GM23248 (cell line): Measurements from ENCODE around the gene SCN8A. TPM values are rescaled to one million over a fixed set of nuclear protein-coding genes. Genes with fewer than 3 reads are reported as not detected.

ENCODE experiments used
- DNase-seq: peaks from one replicate; pipeline ENCODE4 v3.0.0-alpha.2; 2015
- H2AFZ ChIP-seq: fragments of 200-600 bp; sonication (generic); 2 replicates; pipeline ENCODE4 v1.6.1; 2016; ENCODE audit warnings: antibody characterized with exemption
- H3F3A ChIP-seq: fragments of 200-600 bp; sonication (generic); 2 replicates; pipeline ENCODE4 v1.6.1; 2016; ENCODE audit warnings: mild to moderate bottlenecking, antibody characterized with exemption, mixed run types; ENCODE audit not compliant: insufficient read depth
- H3K27ac ChIP-seq: fragments of 200-600 bp; sonication (generic); 2 replicates; pipeline ENCODE4 v1.5.1; 2016; ENCODE audit warnings: mild to moderate bottlenecking
- H3K27me3 ChIP-seq: fragments of 200-600 bp; sonication (generic); replicated peaks from 2 replicates; pipeline ENCODE4 v1.6.1; 2016; ENCODE audit warnings: mild to moderate bottlenecking; ENCODE audit not compliant: insufficient read depth
- H3K36me3 ChIP-seq: fragments of 200-600 bp; sonication (generic); 2 replicates; pipeline ENCODE4 v1.6.1; 2016; ENCODE audit warnings: low read depth, mild to moderate bottlenecking
- H3K4me1 ChIP-seq: fragments of 200-600 bp; sonication (generic); 2 replicates; pipeline ENCODE4 v1.6.1; 2016; ENCODE audit warnings: mild to moderate bottlenecking; ENCODE audit not compliant: insufficient read depth
- H3K4me2 ChIP-seq: fragments of 200-600 bp; sonication (generic); one replicate; pipeline ENCODE4 v1.6.1; 2016; ENCODE audit warnings: mild to moderate bottlenecking; ENCODE audit not compliant: unreplicated experiment
- H3K4me3 ChIP-seq: fragments of 200-600 bp; sonication (generic); 2 replicates; pipeline ENCODE4 v1.5.1; 2016; ENCODE audit warnings: mild to moderate bottlenecking
- H3K79me2 ChIP-seq: fragments of 200-600 bp; sonication (generic); 2 replicates; pipeline ENCODE4 v1.6.1; 2016; ENCODE audit warnings: mild to moderate bottlenecking; ENCODE audit not compliant: insufficient read depth
- H3K9ac ChIP-seq: fragments of 200-600 bp; sonication (generic); 2 replicates; pipeline ENCODE4 v1.6.1; 2016; ENCODE audit warnings: mild to moderate bottlenecking
- H3K9me2 ChIP-seq: fragments of 200-600 bp; sonication (generic); 2 replicates; pipeline ENCODE4 v1.6.1; 2016; ENCODE audit warnings: mixed run types, mild to moderate bottlenecking, moderate library complexity; ENCODE audit not compliant: insufficient read depth
- H3K9me3 ChIP-seq: fragments of 200-600 bp; sonication (generic); one replicate; pipeline ENCODE4 v1.6.1; 2017; ENCODE audit warnings: low read depth
- H4K20me1 ChIP-seq: fragments of 200-600 bp; sonication (generic); 2 replicates; pipeline ENCODE4 v1.6.0; 2016; ENCODE audit not compliant: insufficient read depth
- EZH2 ChIP-seq: fragments of 200-600 bp; sonication (generic); IDR thresholded peaks from 2 replicates; pipeline ENCODE4 v1.6.1; 2018; ENCODE audit warnings: antibody characterized with exemption, mild to moderate bottlenecking; ENCODE audit not compliant: insufficient read depth, poor library complexity, severe bottlenecking
- EZH2phosphoT487 ChIP-seq: fragments of 200-600 bp; sonication (generic); IDR thresholded peaks from 2 replicates; pipeline ENCODE4 v1.6.1; 2018; ENCODE audit warnings: antibody characterized with exemption, moderate library complexity, mild to moderate bottlenecking, low read depth; ENCODE audit not compliant: insufficient read depth
- WGBS, 2 experiments: methylation state at CpG; one replicate each; pipeline ENCODE4 v1.1.6; 2015 to 2017; ENCODE audit warnings: low lambda C conversion rate in 2 of 2, low coverage in 1 of 2; ENCODE audit errors: missing lambda C conversion rate in 2 of 2; 5-methylcytosine and 5-hydroxymethylcytosine counted together
- in situ Hi-C: fragments of 300-500 bp; cut with MboI; formaldehyde crosslinking; loops from 2 replicates; pipeline ENCODE4 v1.15.0; 2020
- polyA plus RNA-seq: library from polyadenylated mRNA; unstranded; fragments of >200 nt; fragmentation: Nextera tagmentation; extraction: Ambion mirVana; gene quantifications from 2 replicates; pipeline ENCODE4 v1.2.1, GENCODE V29; 2016
- total RNA-seq: library from RNA; depleted of rRNA; stranded (reverse); fragments of >200 nt; shearing (Covaris generic); gene quantifications from 2 replicates; pipeline ENCODE4 v1.2.3, GENCODE V29; 2014

SCN8A gene
- total and polyA plus RNA-seq, 2 experiments from 2014 or later: 6.7 to 13.8 TPM

- in situ Hi-C loops: no loop called here
- peak overlapping the region; percentile 85 for H3K27ac ChIP-seq
- H3K79me2 ChIP-seq: peaks cover 38% of the 10 kb centered on the region
- H3K4me1 ChIP-seq: peaks cover 24% of the 10 kb centered on the region
- H3K9me3 ChIP-seq: no peaks in the 10 kb centered on the region
- no peaks in the 10 kb centered on the region for H3K9me2 ChIP-seq
- no peaks in the 10 kb centered on the region for H3K27me3 ChIP-seq
- H2AFZ ChIP-seq: no peak overlapping the region
- H3K9ac ChIP-seq: peak overlapping the region; percentile 88
- TF ChIP-seq EZH2 (no peak), EZH2phosphoT487 (no peak)
- no peaks in the 10 kb centered on the region for H3K36me3 ChIP-seq
- no peaks in the 10 kb centered on the region for H4K20me1 ChIP-seq
- peak overlapping the region; percentile 86 for H3K4me3 ChIP-seq
- 22 to 33% methylated on average over 3 to 4 of the region's 4 CpGs for WGBS, 2 experiments
- peak; percentile 92 for DNase-seq
- peaks cover 19% of the 10 kb centered on the region for H3F3A ChIP-seq
- peak overlapping the region; percentile 87 for H3K4me2 ChIP-seq
Measured at GRCh38 chr12:51818566-51819300, 227.7 kb downstream of the SCN8A start.

GRCh38 chr12:51819736-51820525 lies 228.9 kb downstream of the SCN8A start:
- in situ Hi-C loops: loop anchor here (10.0 kb wide), 1 partner anchor 395 kb away; the partner anchor contains the start of gene SLC4A8
- DNase-seq: peak; percentile 79

DNA sequence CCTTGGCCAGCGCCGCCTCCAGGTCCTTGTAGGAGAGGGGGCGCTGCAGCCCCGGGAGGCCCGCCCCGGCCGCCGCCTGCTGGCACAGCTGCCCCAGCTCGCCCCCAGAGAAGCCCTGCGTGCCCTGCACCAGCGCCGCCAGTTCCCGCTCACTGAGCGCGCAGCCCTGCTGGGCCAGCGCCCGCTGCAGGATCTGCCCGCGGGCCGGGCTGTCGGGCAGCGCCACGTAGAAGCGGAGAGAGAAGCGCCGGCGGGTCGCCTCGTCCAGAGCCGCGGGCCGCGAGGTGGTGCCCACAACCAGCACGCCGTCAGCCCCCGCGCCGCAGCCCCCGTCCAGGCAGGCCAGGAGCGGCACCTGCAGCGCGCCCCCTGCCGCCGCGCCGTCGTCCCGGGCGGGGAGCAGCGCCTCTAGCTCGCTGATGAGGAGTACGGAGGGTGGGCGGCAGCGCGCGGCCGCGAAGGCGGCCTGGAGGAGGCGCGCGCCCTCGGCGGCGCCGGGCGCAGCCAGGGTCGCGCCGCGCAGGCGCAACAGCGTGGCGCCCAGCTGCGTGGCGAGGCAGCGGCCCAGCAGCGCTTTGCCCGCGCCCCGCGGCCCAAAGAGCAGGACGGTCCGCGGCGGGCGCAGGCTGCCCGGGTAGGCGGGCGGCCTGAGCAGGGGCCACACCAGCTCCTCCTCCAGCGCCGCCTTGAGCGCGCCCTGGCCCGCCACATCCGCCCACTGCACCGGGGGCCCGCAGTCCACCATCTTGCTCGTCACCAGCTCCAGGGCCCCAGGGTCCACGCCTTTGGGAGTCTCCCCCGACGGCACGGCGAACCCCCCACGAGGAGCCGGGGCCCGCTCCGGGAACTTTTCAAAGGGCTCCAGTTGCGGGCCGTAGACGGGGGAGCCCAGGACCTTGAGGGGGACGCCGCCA lies 229.8 kb downstream of the SCN8A start:
- H3K27ac ChIP-seq: peak overlapping the region; percentile 85
- no peaks in the 10 kb centered on the region for H3K9me2 ChIP-seq
- no peaks in the 10 kb centered on the region for H3K36me3 ChIP-seq
- peak overlapping the region; percentile 77 for H2AFZ ChIP-seq
- WGBS, 2 experiments: 2 to 3% methylated on average over 51 to 82 of the region's 113 CpGs
- peaks cover 16% of the 10 kb centered on the region for H3K4me1 ChIP-seq
- peak; percentile 86 for DNase-seq
- TF ChIP-seq EZH2phosphoT487: no peak
- TF ChIP-seq EZH2: no peak
- H3K4me3 ChIP-seq: peak overlapping the region; percentile 86
- in situ Hi-C loops: loop anchor here (10.0 kb wide), 1 partner anchor 396 kb away; the partner anchor contains the start of gene SLC4A8
- H3K27me3 ChIP-seq: no peaks in the 10 kb centered on the region
- peaks cover 29% of the 10 kb centered on the region for H3K79me2 ChIP-seq
- peak overlapping the region; percentile 87 for H3K4me2 ChIP-seq
- no peaks in the 10 kb centered on the region for H3K9me3 ChIP-seq
- peaks cover 20% of the 10 kb centered on the region for H3F3A ChIP-seq
- H3K9ac ChIP-seq: peak overlapping the region; percentile 88
- no peaks in the 10 kb centered on the region for H4K20me1 ChIP-seq

More at GRCh38 chr12:51819736-51820525, 228.9 kb downstream of the SCN8A start:
- Histone ChIP-seq H3K9me2 (no peaks in the 10 kb centered on the region), H3K27me3 (no peaks in the 10 kb centered on the region), H3K9ac (peak overlapping the region; percentile 88), H3K4me2 (peak overlapping the region; percentile 87), H3K4me3 (peak overlapping the region; percentile 86), H2AFZ (peak overlapping the region; percentile 77), H3K36me3 (no peaks in the 10 kb centered on the region), H3F3A (peaks cover 20% of the 10 kb centered on the region), H4K20me1 (no peaks in the 10 kb centered on the region), H3K79me2 (peaks cover 37% of the 10 kb centered on the region), H3K9me3 (no peaks in the 10 kb centered on the region), H3K27ac (peak overlapping the region; percentile 85), H3K4me1 (peaks cover 23% of the 10 kb centered on the region)
- 2% methylated on average over 31 to 32 of the region's 32 CpGs for WGBS, 2 experiments
- no peak for TF ChIP-seq EZH2phosphoT487
- TF ChIP-seq EZH2: no peak
